ENCODE data around the gene FUCA1.
"Not testable (repeated sequence)": the region's sequence is repeated elsewhere in the genome, so short reads cannot be mapped to it uniquely, and the experiment has no call there.

Gene FUCA1

GRCh38 chr1:23834156-23834555, 33.9 kb downstream of the FUCA1 start:
- DNase-seq = not testable (repeated sequence)

GRCh38 chr1:23827717-23828116, 40.4 kb downstream of the FUCA1 start:
- no peak for DNase-seq

DNA sequence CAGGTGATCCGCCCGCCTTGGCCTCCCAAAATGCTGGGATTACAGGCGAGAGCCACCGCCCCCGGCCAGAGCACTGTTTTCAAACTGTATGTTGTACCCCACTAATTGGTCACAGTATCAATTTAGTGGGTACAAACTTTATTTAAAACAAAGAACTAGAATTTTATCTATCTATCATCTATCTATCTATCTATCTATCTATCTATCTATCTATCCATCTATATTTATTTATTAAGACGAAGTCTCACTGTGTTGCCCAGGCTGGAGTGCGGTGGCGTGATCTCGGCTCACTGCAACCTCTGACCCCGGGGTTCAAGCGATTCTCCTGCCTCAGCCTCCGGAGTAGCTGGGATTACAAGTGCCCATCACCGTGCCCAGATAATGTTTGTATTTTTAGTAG, 41.5 kb downstream of the FUCA1 start:
- not testable (repeated sequence) for DNase-seq

- DNase-seq = no peak
Observed at GRCh38 chr1:23825762-23826522, 42.1 kb downstream of the FUCA1 start.

GRCh38 chr1:23825076-23825761, 42.9 kb downstream of the FUCA1 start, which contains the start of gene HMGCL:
Gene HMGCL, minus strand, starts transcription at chr1:23825429. Its CDS starts 14 bp downstream, at chr1:23825415.
- DNase-seq = peak; percentile 88

- DNase-seq = peak; percentile 6
Observed at GRCh38 chr1:23824711-23825075, 43.4 kb downstream of the FUCA1 start.

DNA sequence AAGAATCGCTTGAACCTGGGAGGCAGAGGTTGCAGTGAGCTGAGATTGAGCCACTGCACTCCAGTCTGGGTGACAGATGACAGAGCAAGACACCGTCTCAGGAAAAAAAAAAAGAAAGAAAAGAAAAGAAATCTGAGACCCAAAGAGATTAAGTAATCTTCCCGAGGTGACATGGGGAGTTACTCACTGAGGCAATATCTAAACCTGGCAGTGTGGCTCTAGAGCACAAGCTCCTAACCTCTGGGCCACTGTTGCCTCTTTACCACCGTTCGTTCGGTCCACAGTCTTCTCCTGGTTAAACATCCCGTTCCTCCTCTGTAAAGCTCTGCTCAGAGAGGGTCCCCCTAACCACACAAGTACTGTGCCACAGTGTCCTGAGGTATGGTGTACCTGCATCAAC, 44.3 kb downstream of the FUCA1 start:
- DNase-seq = no peak

DNA sequence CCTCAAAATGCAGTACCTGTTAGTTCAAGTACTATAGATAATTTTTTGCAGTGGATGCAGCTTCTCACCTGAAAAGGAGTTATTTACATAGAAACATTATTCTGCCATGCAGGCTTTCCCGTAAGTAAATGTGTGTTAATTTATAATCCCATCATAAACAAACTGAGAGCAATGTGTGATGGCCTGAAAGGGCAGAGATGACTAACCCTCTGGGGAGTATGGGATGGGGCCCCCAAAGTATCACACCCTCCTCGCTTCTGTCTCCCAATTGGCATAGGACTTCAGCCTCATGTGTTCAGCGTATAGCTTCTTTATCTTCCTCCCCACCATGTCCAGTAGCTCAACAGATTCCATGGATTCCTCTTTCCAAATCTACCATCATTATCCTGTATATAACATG, 50.5 kb downstream of the FUCA1 start:
- DNase-seq = no peak

- no peak for DNase-seq
Observed at GRCh38 chr1:23816906-23817305, 51.2 kb downstream of the FUCA1 start.

GRCh38 chr1:23816361-23816760, 51.7 kb downstream of the FUCA1 start:
- no peak for DNase-seq

DNA sequence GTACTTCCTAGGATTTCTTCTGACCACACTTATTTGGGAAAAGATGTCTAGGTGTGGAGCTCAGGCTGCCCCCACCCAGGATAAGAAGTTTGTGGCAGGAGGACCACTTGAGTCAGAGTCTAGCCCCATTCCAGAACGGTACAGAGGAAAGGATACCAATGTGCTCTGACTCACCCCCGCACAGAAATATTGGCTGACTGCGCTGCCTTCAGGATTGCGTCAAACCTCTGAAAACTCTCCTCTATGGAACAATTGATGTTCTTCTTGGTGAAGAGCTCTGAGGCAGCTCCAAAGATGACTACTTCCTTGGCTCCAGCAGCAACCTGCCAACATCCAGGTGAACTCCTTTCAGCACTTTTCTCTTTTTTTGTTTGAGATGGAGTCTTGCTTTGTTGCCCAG, 54.1 kb downstream of the FUCA1 start:
- no peak for DNase-seq

DNA sequence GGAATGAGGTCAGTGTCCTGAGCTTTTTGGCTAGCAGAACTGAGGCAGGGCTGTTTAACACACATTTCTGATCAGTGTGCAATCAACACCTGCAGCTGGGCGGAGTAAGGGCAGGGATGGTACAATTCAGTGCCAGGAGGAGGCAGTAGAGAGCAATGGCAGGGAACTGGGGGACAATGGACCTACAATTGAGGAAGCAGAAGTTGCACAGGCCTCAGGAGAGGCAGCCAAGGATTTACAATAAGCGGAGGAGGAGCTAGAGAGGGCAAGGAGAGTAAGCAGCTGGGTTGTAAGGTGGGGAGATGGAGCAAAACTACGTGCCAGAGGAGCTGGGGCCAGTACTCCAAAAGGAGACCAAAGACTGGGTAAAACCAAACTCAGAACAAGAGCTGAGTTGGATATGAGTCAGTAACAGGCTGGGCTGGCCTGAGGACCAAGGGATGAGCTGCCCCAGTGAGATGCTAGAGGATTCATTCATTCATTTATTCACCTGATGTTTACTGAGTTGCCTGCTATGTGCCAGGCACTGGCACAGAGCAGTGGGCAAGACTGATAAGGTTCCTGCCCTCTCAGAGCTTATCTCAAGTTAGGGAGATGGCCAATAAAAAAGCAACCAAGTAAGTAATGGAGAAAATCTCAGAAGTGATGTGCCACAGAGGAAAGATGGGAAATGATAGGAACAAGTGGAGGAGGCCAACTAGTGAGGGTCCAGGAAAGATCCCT, 57.1 kb downstream of the FUCA1 start:
- DNase-seq = peak; percentile 14

- peak; percentile 63 for DNase-seq
Observed at GRCh38 chr1:23809751-23810171, 58.3 kb downstream of the FUCA1 start.

GRCh38 chr1:23807453-23807852, 60.6 kb downstream of the FUCA1 start:
- DNase-seq = no peak

DNA sequence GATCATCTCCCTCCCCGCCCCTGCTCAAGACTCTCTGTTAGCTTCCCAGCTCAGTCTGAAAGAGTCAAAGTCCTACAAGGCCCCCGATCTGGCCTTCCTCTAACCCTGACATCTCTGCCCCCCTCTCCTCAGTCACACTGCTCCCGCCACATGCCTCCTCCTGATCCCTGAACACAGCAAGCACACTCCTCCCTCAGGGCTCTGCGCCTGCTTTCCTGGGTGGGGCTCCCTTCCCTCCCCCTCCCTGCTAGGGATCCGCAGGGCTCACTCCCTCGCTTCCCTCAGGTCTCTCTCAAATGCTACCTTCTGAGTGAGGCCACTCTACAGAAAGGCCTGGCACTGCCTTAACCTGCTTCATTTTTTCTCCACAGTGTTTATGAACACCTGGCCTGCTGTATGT, 61.8 kb downstream of the FUCA1 start:
- no peak for DNase-seq

- DNase-seq = no peak
Observed at GRCh38 chr1:23805025-23805424, 63.1 kb downstream of the FUCA1 start.

- no peak for DNase-seq
Observed at GRCh38 chr1:23804183-23804835, 63.8 kb downstream of the FUCA1 start.

- DNase-seq = no peak
Observed at GRCh38 chr1:23803674-23804073, 64.4 kb downstream of the FUCA1 start.

DNA sequence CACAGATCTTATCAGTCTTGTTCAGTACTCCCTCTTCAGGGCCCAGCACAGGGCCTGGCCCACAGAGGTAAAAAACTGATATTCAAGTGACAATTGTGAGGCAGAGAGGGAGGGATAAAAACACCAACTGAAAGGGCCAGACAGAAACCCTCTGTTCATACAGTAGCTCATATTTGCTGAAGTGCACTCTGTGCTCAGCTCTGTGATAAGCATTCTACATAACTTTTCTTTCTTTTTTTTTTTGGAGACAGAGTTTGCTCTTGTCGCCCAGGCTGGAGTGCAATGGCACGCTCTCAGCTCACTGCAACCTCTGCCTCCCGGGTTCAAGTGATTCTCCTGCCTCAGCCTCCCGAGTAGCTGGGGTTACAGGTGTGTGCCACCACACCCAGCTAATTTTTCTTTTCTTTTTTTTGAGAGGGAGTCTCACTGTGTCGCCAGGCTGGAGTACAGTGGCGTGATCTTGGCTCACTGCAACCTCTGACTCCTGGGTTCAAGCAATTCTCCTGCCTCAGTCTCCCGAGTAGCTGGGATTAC, 65.2 kb downstream of the FUCA1 start:
- DNase-seq = not testable (repeated sequence)

- no peak for DNase-seq
Observed at GRCh38 chr1:23801876-23802275, 66.2 kb downstream of the FUCA1 start.

- DNase-seq = no peak
Observed at GRCh38 chr1:23801338-23801748, 66.7 kb downstream of the FUCA1 start.

DNA sequence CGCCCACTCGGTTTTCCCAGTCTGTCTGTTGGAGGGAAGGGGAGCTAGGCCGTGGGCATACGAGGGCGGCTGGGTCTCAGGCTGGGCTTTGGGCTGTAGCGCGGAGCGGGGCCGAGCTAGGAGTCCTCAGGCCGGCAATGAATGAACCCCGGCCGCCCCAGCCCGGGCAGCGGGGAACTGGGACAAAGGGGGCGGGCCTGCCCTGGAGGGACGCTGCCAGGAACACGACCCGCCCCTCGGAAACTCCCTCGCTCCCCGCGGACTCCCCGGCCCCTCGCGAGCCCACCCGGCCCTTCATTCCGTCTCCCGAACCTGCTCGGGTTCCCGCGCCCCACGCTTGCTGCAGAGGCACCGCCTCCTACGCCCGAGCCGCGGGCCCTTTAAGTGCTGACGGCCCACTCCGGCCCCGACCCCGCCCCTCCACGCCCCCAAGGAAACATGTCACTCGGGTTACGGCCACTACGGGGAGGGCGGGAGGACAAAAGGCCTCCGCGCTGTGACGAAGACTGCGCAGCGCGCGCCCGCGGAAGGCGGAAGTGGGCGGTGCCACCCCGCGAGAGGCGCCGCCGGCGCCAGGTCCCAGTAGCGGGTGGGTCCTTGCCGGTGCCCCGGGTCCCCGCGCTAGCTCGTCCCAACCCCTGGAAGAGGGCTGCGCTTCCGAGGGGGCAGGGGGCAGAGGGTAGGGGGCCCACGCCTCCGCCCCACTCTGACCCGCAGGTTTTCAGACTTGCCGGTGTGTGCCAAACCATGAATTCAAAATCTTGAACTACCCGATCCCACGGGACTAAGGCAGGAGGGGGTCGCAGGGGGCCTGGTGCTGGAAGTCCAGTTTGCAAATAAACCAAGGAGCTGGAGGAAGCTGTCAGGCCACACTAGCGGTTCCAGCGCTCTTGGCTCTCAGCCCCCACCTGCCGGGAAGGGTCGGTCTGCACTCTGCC, 67.4 kb downstream of the FUCA1 start, which contains the start of gene GALE:
TSS of gene GALE (minus strand) at position 355 of the 938 bp plus-strand sequence. CDS start 1,747 bp downstream, outside the sequence.
- peak; percentile 96 for DNase-seq

Data from fibroblast of skin of right biceps (primary cell).